ENCODE data around the gene KIF13A.

GRCh38 chr6:17971128-17972073 is 16.0 kb downstream of the KIF13A start:
- TF ChIP-seq CTCF (IDR thresholded peaks at IDR 0.05) (no peak), POLR2A (IDR thresholded peaks at IDR 0.05) (no peak)
